KMS-11 (cell line): Measurements from ENCODE around the gene FHAD1.

Source experiments
- H2AFZ ChIP-seq: fragments of 200-600 bp; sonication (generic); 2 replicates; pipeline ENCODE4 v1.6.1; 2016; ENCODE audit warnings: antibody characterized with exemption, mixed run types, low read depth
- H3K27ac ChIP-seq: fragments of 200-600 bp; sonication (generic); 2 replicates; pipeline ENCODE4 v1.6.1; 2016; ENCODE audit warnings: mild to moderate bottlenecking, mixed run types
- H3K27me3 ChIP-seq: fragments of 200-600 bp; sonication (generic); 2 replicates; pipeline ENCODE4 v1.6.1; 2017; ENCODE audit warnings: mild to moderate bottlenecking, low read depth, mixed run types, moderate library complexity; ENCODE audit not compliant: insufficient read depth
- H3K36me3 ChIP-seq: fragments of 200-600 bp; sonication (generic); 2 replicates; pipeline ENCODE4 v1.6.1; 2017; ENCODE audit warnings: mild to moderate bottlenecking, mixed run types; ENCODE audit not compliant: insufficient read depth
- H3K4me1 ChIP-seq: fragments of 200-600 bp; sonication (generic); 2 replicates; pipeline ENCODE4 v1.6.1; 2016; ENCODE audit warnings: mild to moderate bottlenecking, low read depth, mixed run types; ENCODE audit not compliant: poor library complexity, severe bottlenecking
- H3K4me2 ChIP-seq: fragments of 200-600 bp; sonication (generic); 2 replicates; pipeline ENCODE4 v1.7.0; 2016; ENCODE audit warnings: mild to moderate bottlenecking, mixed run types
- H3K4me3 ChIP-seq: fragments of 200-600 bp; sonication (generic); IDR thresholded peaks from 2 replicates; pipeline ENCODE4 v1.6.1; 2017; ENCODE audit warnings: low read depth, low read length, mixed read lengths; ENCODE audit not compliant: insufficient read depth
- H3K79me2 ChIP-seq: fragments of 200-600 bp; sonication (generic); 2 replicates; pipeline ENCODE4 v1.6.1; 2016; ENCODE audit warnings: low read depth, mixed run types; ENCODE audit not compliant: insufficient read depth
- H3K9ac ChIP-seq: fragments of 200-600 bp; sonication (generic); 2 replicates; pipeline ENCODE4 v1.6.1; 2016; ENCODE audit warnings: mild to moderate bottlenecking, mixed run types
- H4K20me1 ChIP-seq: fragments of 200-600 bp; sonication (generic); 2 replicates; pipeline ENCODE4 v1.6.1; 2016; ENCODE audit warnings: mild to moderate bottlenecking, mixed run types; ENCODE audit not compliant: insufficient read depth
- TF ChIP-seq, protein P1 (sequence below): fragments of 200-600 bp; sonication (generic); conservative IDR thresholded peaks from 2 replicates; pipeline ENCODE4 v1.6.1; 2017; ENCODE audit warnings: low read depth, mild to moderate bottlenecking, antibody characterized with exemption, low read length, moderate library complexity, mixed read lengths

The FHAD1 gene

DNA sequence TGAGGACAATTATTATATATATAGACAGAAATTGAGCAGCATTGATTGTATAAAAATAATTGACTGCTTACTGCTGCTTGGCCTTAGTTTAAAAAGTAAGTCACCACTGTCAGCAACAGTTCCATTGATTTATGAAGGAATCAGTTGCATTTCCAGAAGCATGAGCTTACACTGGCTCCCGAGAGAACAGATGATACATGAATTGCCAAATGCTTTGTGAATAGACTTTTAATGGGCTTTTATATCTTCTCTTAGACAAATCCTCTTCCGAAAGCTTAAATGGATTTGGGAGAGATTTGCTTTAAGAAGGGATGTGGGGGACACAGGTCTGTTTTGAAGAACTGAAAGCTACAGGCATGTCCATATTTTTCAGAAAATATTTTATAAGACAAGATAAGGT is 7.5 kb downstream of the FHAD1 start:
- no peak overlapping the region for H2AFZ ChIP-seq
- H3K4me1 ChIP-seq = peaks cover 11% of the 10 kb centered on the region
- TF ChIP-seq, protein P1, sequence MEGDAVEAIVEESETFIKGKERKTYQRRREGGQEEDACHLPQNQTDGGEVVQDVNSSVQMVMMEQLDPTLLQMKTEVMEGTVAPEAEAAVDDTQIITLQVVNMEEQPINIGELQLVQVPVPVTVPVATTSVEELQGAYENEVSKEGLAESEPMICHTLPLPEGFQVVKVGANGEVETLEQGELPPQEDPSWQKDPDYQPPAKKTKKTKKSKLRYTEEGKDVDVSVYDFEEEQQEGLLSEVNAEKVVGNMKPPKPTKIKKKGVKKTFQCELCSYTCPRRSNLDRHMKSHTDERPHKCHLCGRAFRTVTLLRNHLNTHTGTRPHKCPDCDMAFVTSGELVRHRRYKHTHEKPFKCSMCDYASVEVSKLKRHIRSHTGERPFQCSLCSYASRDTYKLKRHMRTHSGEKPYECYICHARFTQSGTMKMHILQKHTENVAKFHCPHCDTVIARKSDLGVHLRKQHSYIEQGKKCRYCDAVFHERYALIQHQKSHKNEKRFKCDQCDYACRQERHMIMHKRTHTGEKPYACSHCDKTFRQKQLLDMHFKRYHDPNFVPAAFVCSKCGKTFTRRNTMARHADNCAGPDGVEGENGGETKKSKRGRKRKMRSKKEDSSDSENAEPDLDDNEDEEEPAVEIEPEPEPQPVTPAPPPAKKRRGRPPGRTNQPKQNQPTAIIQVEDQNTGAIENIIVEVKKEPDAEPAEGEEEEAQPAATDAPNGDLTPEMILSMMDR = no peak
- peaks cover 5% of the 10 kb centered on the region; the same call in 1 of the 2 replicates for H3K27me3 ChIP-seq
- no peak overlapping the region for H3K27ac ChIP-seq
- no peak overlapping the region for H3K4me2 ChIP-seq
- H3K36me3 ChIP-seq = no peaks in the 10 kb centered on the region
- H3K4me3 ChIP-seq = no peak overlapping the region
- H4K20me1 ChIP-seq = no peaks in the 10 kb centered on the region
- no peak overlapping the region for H3K9ac ChIP-seq
- no peaks in the 10 kb centered on the region; the same call in 1 of the 2 replicates for H3K79me2 ChIP-seq

DNA sequence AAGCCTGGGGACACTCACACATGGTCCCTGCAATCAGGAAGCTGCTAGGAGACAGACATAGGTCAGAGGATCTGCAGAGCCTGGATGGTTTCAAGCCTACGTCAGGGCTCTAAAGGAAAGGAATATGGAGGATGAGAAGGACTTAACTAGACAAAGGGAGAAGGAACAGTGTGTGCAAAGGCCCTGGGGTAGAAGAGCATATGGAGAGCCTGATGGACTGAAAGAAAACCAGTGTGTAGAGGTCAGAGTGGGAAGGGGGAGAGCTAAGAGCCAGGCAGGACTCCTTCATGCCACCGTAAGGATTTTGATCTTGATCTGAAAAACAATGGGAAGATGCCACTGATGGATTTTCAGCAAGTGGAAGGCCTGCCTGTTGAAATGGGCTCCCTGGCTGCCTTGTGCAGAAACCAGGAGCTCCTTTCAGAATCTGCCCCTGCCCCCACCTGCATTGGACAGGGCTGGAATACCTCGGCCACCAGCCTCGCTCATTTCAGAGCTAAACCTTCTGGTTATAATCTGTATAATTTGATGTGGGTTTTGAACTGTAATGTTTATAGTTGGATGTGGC is 8.6 kb downstream of the FHAD1 start:
- H4K20me1 ChIP-seq = no peaks in the 10 kb centered on the region

DNA sequence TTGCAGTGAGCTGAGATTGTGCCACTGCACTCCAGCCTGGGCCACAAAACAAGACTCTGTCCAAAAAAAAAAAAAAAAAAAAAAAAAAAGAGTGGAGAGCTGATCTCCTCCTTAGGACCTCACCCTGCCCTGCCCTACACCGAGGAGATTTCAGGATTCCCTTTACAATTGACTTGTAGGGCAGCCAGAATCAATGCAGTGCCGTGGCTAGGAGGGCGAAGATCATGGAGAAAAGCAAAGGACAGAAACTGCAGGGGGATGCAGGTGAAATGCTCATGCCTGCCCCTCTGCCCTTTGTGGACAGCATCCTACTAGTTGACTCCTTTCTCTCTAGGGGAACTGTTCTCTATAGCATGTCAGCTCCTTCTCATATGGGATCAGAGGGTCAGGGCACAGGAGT is 9.6 kb downstream of the FHAD1 start:
- TF ChIP-seq, protein P1 = no peak
- Histone ChIP-seq H3K4me1 (peaks cover 10% of the 10 kb centered on the region), H3K27me3 (no peaks in the 10 kb centered on the region), H3K36me3 (no peaks in the 10 kb centered on the region), H2AFZ (no peak overlapping the region), H3K4me3 (no peak overlapping the region), H4K20me1 (no peaks in the 10 kb centered on the region), H3K4me2 (no peak overlapping the region), H3K79me2 (no peaks in the 10 kb centered on the region; the same call in 1 of the 2 replicates), H3K9ac (no peak overlapping the region), H3K27ac (no peak overlapping the region)

More for the DNA sequence above, 8.6 kb downstream of the FHAD1 start:
- Histone ChIP-seq H3K4me3 (no peak overlapping the region), H3K4me1 (peaks cover 10% of the 10 kb centered on the region), H3K4me2 (no peak overlapping the region), H2AFZ (no peak overlapping the region), H3K27ac (no peak overlapping the region), H3K27me3 (no peaks in the 10 kb centered on the region), H3K36me3 (no peaks in the 10 kb centered on the region), H3K9ac (no peak overlapping the region), H3K79me2 (no peaks in the 10 kb centered on the region; the same call in 1 of the 2 replicates)
- TF ChIP-seq, protein P1 = no peak

DNA sequence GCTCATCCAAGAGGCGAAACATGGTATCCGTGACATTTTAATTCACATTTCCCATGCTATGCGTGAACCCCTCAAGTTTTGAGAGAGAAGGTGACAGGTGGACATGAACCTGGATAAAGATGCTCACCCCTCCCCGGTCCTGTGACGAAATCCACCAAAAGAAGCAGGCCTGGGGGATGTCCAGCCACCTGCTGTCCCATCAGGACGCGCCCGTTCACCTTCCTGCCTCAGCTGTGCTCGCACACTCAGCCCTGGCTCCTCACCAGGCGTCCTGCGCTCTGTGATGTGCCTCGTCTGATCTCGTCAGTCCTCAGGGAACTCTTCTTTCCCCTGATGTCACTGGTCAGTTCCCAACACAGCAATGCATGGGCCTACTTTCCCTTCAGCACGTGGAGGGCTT is 10.3 kb downstream of the FHAD1 start:
- TF ChIP-seq, protein P1 = no peak
- no peak overlapping the region for H3K9ac ChIP-seq

More for the DNA sequence above, 10.3 kb downstream of the FHAD1 start:
- no peaks in the 10 kb centered on the region for H3K27me3 ChIP-seq
- H3K4me2 ChIP-seq = no peak overlapping the region
- no peaks in the 10 kb centered on the region for H3K36me3 ChIP-seq
- no peaks in the 10 kb centered on the region for H4K20me1 ChIP-seq
- no peak overlapping the region for H2AFZ ChIP-seq
- H3K4me1 ChIP-seq = peaks cover 10% of the 10 kb centered on the region
- no peaks in the 10 kb centered on the region; the same call in 1 of the 2 replicates for H3K79me2 ChIP-seq
- no peak overlapping the region for H3K27ac ChIP-seq
- no peak overlapping the region for H3K4me3 ChIP-seq
